Activated CD4-positive, alpha-beta T cell treated with anti-CD3 and anti-CD28 coated beads, Interleukin-2, Interleukin-4, amounts not matched to agents 100 ng/mL and 50 ng/mL, durations not matched to agents 16 hours and 8 hours (primary cell): ENCODE results near the gene CEP112.
"Not testable (repeated sequence)": the region's sequence is repeated elsewhere in the genome, so short reads cannot be mapped to it uniquely, and the experiment has no call there.

Experiments used
- DNase-seq: peaks from one replicate; pipeline ENCODE4 v3.0.0-alpha.2; 2020; ENCODE audit warnings: low spot score

CEP112 gene

GRCh38 chr17:65823713-65824112 lies 368.2 kb downstream of the CEP112 start:
- no peak for DNase-seq

DNA sequence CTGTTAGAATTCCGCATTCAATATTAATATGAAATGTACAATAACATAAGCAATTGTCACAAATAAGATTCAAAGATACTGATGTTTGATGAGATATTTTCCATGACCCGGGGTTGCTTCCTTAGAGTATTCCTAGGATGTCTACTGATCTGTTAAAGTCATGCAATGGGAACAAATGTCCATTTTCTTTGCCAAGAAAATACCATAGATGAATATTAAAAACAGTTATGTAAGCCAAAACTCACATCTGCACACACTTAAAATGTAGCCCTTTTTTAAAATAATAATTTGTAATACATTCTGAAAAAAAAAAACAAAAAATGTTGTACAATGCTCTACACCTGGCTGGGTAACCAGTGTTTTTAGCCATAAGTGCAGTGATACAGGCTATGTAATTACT lies 371.1 kb downstream of the CEP112 start:
- DNase-seq = no peak

DNA sequence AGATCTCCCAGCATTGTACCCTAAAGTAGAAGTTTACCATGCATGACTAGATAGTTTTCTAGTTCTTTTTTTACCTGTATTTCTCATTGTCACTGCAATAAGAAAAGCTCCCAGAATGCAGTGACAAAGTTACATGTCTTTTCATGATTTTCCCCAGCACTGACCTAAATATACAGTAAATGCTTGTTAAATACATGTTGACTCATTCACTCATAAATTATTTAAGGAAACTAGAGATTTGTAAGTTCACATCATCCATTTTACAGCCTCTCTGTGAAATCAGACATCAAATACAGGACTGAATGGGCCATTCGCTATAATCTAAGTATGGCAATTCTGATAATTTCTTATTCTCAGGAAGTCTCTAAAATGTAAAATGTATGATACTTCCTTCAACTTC lies 371.6 kb downstream of the CEP112 start:
- no peak for DNase-seq

GRCh38 chr17:65819810-65820209 lies 372.1 kb downstream of the CEP112 start:
- no peak for DNase-seq

DNA sequence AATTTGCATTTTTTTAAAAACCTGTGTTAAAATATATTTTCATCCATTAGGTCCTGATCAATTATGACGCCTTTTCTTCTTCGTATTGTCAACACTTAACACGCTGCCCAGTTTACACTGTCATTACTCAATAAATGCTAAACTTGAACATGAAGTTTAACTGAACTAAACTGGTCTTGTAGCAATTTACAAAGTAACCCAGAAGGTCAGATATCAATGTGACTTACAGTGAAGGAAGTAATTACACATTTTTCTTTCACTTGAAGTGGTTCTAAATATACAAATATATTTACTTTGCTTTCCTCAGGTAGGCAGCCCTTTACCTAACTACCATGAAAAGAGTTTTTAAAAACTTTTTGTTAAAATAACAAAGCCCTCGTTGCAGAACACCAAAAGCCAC lies 374.0 kb downstream of the CEP112 start:
- DNase-seq = no peak

DNA sequence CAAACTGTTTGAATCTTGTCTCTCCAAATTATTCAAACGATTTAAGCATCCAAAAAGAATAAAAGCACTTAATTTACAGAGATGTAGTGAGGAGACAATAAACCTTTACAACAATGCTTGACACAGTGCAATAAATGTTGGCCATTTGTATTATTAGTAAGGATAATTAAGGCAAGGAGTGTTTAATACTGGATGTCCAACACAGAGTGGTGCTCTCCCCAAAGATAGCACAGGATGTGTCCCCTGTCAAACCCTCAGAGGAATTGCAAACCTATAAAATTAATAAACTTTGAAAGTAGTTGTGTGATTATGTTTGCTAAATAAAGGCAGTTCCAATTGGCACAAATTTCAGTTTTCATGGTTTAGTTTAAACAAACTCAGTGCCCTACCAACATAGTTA lies 377.5 kb downstream of the CEP112 start:
- no peak for DNase-seq

DNA sequence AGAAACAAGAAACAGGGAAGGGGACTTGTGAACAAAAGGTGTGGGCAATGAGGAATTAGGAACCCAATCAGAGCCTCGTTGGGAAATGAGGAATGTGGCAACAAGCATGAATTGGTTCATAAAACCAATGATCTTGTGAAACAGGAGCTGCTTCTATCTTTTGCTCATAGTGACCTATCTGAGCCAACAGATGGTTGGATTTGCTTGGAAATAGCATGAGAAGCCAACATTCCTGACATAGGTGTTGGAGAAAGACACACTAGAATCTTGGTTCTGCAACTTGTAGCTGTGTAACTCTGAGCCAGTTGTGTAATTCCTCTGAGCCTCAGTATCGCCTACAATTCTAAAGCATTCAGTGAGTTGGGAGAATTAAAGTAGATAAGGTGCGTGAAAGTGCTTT lies 378.6 kb downstream of the CEP112 start:
- no peak for DNase-seq

- no peak for DNase-seq
Observed at GRCh38 chr17:65811043-65811442, 380.9 kb downstream of the CEP112 start.

GRCh38 chr17:65809366-65809765 lies 382.6 kb downstream of the CEP112 start:
- DNase-seq = no peak

DNA sequence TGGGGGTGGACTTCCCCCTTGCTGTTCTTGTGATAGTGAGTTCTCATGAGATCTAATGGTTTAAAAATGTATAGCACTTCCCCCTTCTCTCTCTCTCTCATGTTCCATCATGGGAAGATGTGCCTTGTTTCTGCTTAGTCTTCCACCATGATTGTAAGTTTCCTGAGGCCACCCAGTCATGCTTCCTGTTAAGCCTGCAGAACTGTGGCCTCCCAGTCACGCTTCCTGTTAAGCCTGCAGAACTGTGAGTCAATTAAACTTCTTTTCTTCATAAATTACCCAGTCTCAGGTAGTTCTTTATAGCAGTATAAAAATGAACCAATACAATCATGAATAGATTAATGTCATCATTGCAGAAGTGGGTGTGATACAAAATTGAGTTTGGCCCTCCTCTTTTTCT lies 383.4 kb downstream of the CEP112 start:
- not testable (repeated sequence) for DNase-seq

- no peak for DNase-seq
Observed at GRCh38 chr17:65807361-65807760, 384.6 kb downstream of the CEP112 start.

DNA sequence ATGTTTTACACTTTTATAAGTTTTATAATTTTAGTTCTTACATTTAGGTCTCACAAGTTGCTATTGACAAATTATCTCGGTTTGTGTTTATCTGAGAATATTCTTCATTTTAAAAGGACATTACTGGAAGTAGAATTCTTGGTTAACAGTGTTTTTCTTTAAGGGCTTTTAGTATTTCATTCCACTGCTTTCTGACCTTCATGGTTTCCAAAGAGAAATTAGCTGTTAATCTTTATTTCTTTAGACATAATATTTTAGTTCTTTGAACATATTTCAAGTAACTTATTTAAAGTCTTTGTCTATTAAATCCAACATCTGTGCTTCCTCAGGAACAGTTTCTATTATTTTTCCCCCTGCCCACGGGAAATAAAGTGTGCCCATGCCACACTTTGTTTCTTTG lies 390.4 kb downstream of the CEP112 start:
- no peak for DNase-seq

GRCh38 chr17:65800655-65801054 lies 391.3 kb downstream of the CEP112 start:
- peak; percentile 32 for DNase-seq

DNA sequence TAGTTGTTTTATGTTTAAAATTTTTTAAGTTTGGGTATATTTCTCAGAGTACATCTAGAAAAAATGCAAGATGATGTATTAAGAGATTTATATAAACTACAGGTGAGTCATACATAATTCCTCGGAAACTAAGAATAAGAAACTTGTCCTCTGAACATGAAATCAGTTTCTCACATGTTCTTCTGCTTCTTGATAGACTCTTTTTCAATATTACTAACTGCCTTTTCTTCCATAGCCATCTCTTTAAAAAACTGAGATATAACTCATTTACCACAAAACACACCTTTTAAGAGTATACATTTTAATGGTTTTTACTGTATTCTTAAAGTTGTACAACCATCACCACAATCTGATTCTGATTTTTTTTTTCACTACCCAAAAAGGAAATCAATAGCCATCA lies 392.1 kb downstream of the CEP112 start:
- peak; percentile 59 for DNase-seq

- DNase-seq = peak; percentile 64
Observed at GRCh38 chr17:65799454-65799853, 392.5 kb downstream of the CEP112 start.

- DNase-seq = no peak
Observed at GRCh38 chr17:65797809-65798208, 394.1 kb downstream of the CEP112 start.

DNA sequence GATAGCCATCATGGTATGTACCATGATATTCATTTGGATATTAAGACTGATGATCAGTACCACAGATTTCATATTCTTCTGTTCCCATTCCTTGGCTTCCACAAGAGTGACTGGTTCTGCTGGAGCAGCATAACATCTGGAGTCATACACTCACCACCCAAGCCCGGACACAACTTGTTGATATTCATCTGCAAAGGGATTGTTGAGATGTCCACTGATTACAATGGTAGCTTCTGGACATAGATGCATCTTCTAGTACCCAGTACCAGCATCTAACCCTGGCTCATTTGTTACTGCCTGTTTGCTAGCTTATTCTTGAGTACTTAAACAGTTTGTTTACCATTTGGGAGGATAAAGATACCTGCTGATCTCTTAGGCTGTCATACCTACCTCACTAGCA lies 394.8 kb downstream of the CEP112 start:
- no peak for DNase-seq

DNA sequence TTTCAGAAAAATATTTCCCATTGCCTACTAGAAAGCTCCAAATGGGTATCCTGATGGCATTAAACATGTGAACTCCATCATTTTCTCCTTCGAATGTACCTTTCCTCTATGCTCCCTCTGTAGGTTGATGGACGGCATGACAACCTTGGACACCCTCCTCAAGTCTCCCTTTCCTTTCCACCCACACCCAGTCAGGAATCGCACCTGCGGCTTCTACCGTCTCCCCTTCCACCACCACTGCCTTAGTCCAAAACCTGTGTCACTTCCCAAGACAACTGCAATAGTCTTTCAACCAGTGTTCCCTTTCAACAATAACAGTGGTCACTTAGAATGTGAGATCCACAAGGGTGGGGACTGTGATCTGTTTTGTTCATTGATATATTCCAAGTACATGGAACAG lies 397.4 kb downstream of the CEP112 start:
- DNase-seq = no peak

DNA sequence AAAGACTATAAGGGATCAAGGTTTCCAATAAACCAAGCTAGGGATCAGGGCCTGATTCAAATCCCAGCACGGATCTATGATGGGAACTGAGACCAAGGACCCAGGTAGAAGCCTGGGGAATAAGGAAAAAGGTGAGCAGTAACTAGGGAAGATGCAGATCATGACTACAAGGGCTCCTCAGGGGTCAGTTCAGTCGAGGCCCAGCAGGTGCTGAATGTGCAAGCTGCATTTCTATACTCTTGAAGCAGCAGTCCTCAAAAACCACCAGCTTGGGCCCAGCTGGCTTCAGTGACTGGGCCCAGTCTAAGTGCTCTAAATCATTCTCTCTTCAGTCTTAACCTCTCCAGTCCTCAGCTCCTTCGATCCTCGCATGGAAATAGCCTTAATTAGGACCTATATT lies 401.7 kb downstream of the CEP112 start:
- no peak for DNase-seq

DNA sequence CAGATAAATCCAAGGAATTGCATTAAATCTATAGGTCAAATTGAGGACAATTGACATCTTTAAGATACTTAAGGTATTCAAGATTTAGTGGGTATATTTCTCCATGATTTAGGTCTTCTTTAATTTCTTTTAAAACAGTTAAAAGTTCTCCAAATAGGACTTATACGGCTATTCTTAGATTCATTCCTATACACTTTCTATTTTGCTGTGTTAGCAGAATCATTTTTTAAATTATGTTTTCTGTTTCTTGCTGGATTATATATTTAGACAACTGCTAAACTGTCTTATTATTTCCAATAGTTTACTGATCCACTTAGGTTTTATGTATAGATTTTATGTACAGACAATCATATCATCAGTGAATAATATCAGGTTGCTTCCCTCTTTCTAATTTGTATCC lies 404.4 kb downstream of the CEP112 start:
- no peak for DNase-seq

DNA sequence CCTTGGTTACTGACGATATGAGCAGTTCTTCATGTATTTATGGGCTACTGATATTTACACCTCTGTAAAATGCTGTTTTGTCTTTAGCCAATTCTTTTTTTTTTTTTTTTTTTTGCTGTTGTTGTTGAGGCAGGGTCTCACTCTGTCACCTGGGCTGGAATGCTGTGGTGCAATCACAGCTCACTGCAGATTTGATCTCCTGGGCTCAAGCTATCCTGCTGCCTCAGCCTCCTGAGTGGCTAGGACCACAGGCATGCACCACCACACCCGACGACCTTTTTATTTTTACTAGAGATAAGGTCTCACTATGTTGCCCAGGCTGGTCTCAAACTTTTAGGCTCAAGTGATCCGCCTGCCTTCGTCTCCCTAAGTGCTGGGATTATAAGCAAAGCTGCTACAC lies 405.5 kb downstream of the CEP112 start:
- DNase-seq = no peak

GRCh38 chr17:65785109-65785508 lies 406.8 kb downstream of the CEP112 start:
- DNase-seq = no peak

GRCh38 chr17:65783845-65784334 lies 408.0 kb downstream of the CEP112 start:
- DNase-seq = no peak

- peak; percentile 31 for DNase-seq
Observed at GRCh38 chr17:65782104-65782706, 409.7 kb downstream of the CEP112 start.

DNA sequence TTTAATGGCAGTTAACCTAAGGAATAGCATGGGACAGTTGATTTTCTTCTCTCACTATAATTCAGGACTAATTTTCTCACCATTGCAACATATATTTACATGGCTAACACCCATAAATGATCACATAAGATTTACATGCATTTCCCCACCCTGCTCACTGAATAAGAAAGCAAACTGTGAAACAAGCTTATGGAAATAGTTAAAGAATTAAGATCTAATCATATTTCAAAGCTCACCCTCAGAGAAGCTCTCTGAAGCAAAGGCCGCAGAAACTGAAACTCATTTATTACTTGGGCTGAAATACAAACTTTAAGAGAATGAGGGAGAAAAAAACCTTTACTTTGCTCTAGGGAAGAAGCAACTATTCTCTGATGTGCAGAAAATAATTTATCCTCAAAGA lies 411.8 kb downstream of the CEP112 start:
- no peak for DNase-seq
